ENCODE results near the gene EXOSC5.
"Not testable (repeated sequence)": the region's sequence is repeated elsewhere in the genome, so short reads cannot be mapped to it uniquely, and the experiment has no call there.

Gene EXOSC5

DNA sequence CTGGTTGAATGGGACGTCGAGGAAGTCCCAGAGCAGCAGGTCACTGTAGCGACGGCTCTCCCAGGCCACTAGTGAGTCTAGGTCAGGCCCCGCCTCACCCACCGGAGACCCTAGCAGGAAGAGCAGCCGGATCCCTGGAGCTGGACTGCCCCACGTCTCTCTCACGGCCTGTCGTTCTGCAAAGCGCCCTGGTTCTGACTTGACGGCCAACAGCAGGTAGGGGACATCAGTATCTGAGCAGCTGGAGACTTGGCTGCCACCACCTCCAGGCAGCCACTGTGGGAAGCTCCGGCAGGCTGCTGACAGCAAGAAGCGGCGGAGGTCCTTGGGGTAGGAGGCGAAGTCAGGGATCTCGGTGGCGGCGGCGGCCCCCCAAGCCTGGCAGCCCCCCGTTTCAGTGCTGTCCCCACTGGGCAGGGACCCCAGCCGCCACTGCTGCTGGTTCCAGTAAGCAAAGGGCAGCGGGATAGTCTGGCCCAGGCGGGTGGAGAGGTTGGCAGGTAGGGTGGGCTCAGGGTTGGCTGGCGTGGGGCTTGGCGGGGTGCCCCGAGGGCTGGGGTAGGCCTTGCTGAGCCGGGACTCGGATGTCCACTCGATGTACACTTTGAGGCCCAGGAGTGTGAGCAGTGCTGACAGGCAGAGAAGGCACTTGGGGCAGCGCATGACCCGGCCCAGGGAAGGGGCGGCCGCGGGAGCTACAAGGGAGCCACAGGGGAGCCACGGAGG is 29.1 kb upstream of the EXOSC5 start:
- no peak for DNase-seq (ENCODE audit: low read depth)

GRCh38 chr19:41425174-41426115 is 28.3 kb upstream of the EXOSC5 start:
- no peak for DNase-seq (ENCODE audit: low read depth)

DNA sequence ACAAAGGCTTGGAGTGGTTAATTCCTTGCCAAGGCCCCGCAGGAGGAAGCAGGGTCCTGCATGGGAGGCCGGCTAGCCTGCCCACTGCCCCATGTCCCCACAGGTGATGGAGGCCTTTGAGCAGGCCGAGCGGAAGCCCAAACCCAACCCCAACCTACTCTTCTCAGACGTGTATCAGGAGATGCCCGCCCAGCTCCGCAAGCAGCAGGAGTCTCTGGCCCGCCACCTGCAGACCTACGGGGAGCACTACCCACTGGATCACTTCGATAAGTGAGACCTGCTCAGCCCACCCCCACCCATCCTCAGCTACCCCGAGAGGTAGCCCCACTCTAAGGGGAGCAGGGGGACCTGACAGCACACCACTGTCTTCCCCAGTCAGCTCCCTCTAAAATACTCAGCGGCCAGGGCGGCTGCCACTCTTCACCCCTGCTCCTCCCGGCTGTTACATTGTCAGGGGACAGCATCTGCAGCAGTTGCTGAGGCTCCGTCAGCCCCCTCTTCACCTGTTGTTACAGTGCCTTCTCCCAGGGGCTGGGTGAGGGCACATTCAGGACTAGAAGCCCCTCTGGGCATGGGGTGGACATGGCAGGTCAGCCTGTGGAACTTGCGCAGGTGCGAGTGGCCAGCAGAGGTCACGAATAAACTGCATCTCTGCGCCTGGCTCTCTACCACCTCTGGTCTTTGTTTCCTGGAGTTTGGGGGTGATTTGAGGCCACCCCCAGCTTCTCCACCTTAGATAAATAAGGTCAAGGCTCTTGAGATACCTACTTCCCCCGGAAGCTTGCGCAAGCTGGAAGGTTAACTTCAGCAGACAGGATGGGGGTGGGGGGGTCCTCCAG is 27.4 kb upstream of the EXOSC5 start:
- no peak for DNase-seq (ENCODE audit: low read depth)

GRCh38 chr19:41422955-41423354 is 25.8 kb upstream of the EXOSC5 start:
- no peak for DNase-seq (ENCODE audit: low read depth)

GRCh38 chr19:41422456-41422855 is 25.3 kb upstream of the EXOSC5 start:
- DNase-seq (ENCODE audit: low read depth): no peak

DNA sequence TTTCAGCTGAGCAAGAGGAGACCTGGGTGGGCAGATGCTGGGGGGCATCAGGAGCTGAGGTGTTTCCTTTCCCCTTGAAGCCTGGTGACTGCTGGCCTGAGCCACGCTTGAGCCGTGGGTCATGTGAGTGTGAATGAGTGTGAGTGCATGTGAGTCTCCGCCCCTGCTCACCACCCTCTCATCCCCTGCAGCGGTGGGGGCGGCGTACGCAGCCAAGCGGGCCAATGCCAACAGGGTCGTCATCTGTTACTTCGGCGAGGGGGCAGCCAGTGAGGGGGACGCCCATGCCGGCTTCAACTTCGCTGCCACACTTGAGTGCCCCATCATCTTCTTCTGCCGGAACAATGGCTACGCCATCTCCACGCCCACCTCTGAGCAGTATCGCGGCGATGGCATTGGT is 24.8 kb upstream of the EXOSC5 start:
- no peak for DNase-seq (ENCODE audit: low read depth)

DNA sequence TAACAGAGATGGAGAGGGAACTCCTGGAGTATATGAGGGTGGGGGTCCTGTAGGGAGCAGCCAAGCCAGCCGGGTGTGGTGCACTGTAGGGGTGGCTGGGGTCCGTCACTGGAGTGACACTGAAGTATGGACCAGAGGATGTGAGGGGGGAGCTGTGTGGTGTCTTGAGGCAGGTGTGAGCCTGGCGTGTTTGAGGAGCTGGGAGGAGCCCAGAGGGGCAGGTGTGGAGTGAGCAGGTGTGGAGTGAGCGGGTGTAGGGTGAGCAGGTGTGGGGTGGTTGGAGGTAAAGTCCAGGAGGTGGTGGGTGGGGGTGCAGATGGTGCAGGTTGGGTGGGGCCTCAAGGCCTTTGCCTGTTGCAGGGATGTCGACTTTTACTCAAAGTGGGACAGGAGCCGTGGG is 24.2 kb upstream of the EXOSC5 start:
- no peak for DNase-seq (ENCODE audit: low read depth)

- DNase-seq (ENCODE audit: low read depth): no peak
These were observed 23.1 kb upstream of the EXOSC5 start for GRCh38 chr19:41420101-41420880.

DNA sequence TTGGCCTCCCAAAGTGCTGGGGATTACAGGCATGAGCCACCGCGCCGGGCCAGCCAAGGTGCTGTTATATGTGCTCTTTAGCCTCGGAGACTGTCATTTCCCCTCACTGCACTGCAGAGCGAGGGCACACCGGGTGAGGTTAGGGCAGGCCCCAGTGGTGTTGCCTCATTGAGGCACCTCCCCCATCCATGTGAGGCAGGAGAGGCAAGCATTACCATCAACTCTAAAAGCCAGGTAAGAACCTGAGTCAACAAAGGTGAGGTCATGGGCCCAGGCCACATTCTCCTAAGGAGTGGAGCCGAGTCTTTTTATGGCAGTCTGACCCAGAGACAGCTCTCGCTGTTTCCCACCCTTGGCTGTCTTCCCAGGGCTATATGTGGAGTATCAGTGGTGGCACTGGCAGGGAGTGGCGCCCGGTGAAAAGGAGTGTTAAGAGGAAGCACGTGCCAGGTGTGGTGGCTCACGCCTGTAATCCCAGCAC is 19.1 kb upstream of the EXOSC5 start:
- no peak for DNase-seq (ENCODE audit: low read depth)

GRCh38 chr19:41415154-41415571 is 18.0 kb upstream of the EXOSC5 start:
- DNase-seq (ENCODE audit: low read depth): no peak

GRCh38 chr19:41414461-41414860 is 17.3 kb upstream of the EXOSC5 start:
- no peak for DNase-seq (ENCODE audit: low read depth)

DNA sequence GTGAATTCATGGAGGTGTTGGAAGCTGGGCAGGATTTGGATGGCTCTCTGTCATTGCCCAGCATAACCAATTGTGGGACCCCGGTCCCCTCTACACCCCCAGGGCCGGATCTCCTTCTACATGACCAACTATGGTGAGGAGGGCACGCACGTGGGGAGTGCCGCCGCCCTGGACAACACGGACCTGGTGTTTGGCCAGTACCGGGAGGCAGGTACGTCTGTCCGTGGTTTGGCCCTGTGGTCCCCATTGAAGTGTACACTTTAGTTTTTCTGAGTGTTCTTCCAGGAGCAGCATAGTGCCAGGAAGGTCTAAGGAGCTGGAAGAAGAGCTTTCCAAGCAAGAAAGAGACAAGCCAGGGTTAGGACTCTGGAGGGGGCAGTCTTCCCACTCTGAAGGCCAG is 16.8 kb upstream of the EXOSC5 start:
- no peak for DNase-seq (ENCODE audit: low read depth)

GRCh38 chr19:41412953-41413352 is 15.8 kb upstream of the EXOSC5 start:
- no peak for DNase-seq (ENCODE audit: low read depth)

- no peak for DNase-seq (ENCODE audit: low read depth)
These were observed 14.8 kb upstream of the EXOSC5 start for GRCh38 chr19:41411968-41412265.

DNA sequence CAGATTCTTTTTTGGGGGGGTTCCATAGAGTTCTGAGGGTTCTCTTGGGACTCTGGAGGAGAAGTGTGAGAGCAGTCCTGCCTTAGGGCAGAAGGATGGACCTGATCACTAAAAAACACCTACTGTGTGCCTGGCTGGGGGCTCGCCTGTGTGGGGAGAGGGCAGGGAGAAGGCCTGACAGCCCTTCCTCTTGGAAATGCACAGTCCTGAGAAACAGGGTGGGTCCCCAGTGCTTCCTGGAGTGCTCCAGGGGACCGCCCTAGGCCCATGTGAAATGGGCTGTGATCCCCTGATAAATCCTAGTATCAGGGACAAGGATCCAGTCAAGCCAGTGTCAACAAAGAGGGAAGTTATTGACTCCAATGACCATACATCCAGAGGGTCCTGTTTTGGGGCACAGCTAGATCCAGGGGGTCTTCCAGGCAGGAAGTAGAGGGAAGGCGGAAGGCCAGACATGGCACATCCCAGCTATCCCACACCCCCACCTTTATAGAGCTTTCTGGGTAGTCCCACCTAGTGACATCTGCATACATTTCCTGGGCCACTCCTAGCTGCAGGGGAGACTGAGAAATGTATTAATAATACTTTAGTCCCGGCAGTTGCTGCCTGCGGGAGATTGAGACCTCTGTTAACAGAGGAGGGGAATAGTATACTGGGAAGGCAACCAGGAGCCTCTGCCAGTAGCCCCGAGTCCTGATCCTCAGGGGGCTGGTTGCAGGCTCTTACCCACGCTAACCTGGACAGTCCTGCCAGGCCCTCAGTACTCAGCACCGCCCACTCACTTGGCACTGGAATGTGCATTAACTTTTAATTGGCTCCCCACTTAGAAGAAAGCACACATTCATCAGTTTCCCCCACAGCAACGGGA is 14.2 kb upstream of the EXOSC5 start:
- DNase-seq (ENCODE audit: low read depth): no peak

GRCh38 chr19:41410336-41411054 is 13.3 kb upstream of the EXOSC5 start:
- no peak for DNase-seq (ENCODE audit: low read depth)

- DNase-seq (ENCODE audit: low read depth): no peak
These were observed 12.1 kb upstream of the EXOSC5 start for GRCh38 chr19:41409288-41409687.

DNA sequence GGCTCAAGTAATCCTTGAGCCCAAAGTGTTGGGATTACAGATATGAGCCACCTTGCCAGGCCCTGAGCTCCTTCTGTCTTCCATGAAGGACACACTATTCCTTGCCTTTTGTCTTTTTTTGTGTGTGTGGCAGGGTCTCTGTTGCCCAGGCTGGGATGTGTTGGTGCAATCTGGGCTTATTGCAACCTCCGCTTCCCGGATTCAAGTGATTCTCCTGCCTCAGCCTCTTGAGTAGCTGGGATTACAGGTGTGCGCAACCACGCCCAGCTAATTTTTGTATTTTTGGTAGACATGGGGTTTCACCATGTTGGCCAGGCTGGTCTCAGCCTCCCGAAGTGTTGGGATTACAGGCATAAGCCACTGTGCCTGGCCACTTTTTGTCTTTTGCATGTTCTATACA is 11.7 kb upstream of the EXOSC5 start:
- DNase-seq (ENCODE audit: low read depth): not testable (repeated sequence)

DNA sequence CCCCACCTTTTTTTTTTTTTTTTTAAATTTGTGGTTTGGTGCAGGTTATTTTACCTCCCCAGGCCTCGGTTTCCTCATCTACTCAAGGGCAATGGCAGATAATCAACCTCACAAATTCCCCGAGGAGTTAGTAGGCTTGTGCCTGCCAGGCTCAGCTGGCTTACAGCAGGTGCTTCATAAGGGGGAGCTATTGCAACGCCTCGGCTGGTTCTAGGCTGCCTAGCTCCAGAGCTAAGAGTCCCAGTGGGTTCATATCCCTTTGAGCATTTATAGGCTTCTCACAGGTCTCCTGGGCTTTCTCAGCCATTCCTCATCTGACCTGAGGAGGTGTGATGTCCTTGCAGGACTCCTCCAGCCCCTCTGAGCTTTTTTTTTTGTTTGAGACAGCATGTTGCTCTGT is 11.1 kb upstream of the EXOSC5 start:
- no peak for DNase-seq (ENCODE audit: low read depth)

DNA sequence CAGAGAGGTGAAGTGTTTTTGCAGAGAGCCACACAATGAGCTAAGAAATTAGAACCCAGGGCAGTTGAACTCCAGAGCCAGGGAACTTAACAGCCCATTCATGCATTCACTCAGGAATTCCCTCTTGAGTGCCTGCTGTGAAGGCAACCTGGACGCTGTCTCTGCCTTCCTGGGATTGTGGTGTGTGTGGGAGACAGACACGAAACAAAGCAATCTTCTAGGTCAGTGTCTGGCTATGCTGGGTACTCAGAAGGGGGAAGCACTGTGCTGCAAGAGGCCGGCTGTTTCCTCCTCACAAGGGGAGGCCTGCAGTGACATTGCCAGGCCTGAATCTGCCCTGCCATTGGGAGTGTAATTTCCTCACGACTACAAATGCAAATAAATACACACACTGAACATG is 10.1 kb upstream of the EXOSC5 start:
- no peak for DNase-seq (ENCODE audit: low read depth)

Data from stimulated activated CD8-positive, alpha-beta memory T cell treated with anti-CD3 and anti-CD28 coated beads, Interleukin-12 subunit alpha, Interleukin-12 subunit beta, amount 100 ng/mL, for 1 hour (primary cell).